Left cardiac atrium (tissue), 4 donors: Measurements from ENCODE around the gene PRDM16. TPM values are rescaled to one million over a fixed set of nuclear protein-coding genes. Genes with fewer than 3 reads are reported as not detected.

Source experiments
- ATAC-seq, 2 donors: fragments of 200-7000 bp; cut with Tn5 transposase; one replicate each; pipeline ENCODE4 v1.9.1; 2020; ENCODE audit warnings: mild to moderate bottlenecking in 2 of 2, moderate library complexity in 2 of 2
- DNase-seq: peaks from one replicate; pipeline ENCODE4 v3.0.0-alpha.2; 2020
- intact Hi-C, 2 donors: fragments of 100-400 bp; cut with DNase I; formaldehyde crosslinking; loops; one replicate each; pipeline versions ENCODE4 v1.14.1 to v1.15.1; 2022 to 2023
- total RNA-seq, 2 donors: library from RNA; stranded (reverse); fragmentation: NEBNext Ultra II Directional; extraction: Animal tissue kit (Norgen Biotek cat#: 25700); gene quantifications; one replicate each; pipeline ENCODE4 v1.2.1, GENCODE V29; 2021
- donor health status: DM: no; HTN: yes; CAD: no.
- donor health status: DM: no; HTN: yes; CAD: no; lungs with severe emphysema.
- donor health status: DM: yes; HTN: yes; CAD: no.
- donor health status: Dilated cardiomyopathy.

PRDM16 gene
- total RNA-seq, 2 donors from 2014 or later, result 0.99 to 1.2 TPM

GRCh38 chr1:3365523-3366125, 296.6 kb downstream of the PRDM16 start:
- no peak for ATAC-seq
- intact Hi-C loops, result no loop called here
- no peak for DNase-seq

GRCh38 chr1:3366126-3367051, 297.4 kb downstream of the PRDM16 start:
- intact Hi-C loops, result no loop called here
- ATAC-seq, result peak; percentile 45 to 57
- peak; percentile 64 for DNase-seq

- intact Hi-C loops, result no loop called here
- no peak for ATAC-seq
- DNase-seq, result no peak
Observed at GRCh38 chr1:3367376-3367775, 298.4 kb downstream of the PRDM16 start.

GRCh38 chr1:3368059-3368458, 299.1 kb downstream of the PRDM16 start:
- no peak for ATAC-seq
- intact Hi-C loops, result no loop called here
- no peak for DNase-seq

- ATAC-seq (no peak), DNase-seq (no peak)
- intact Hi-C loops, result no loop called here
Observed at GRCh38 chr1:3368711-3369445, 299.9 kb downstream of the PRDM16 start.

- ATAC-seq, result peak; percentile 76 to 88
- intact Hi-C loops, result no loop called here
- peak; percentile 78 for DNase-seq
Observed at GRCh38 chr1:3369446-3370076, 300.6 kb downstream of the PRDM16 start.

GRCh38 chr1:3370856-3371703, 302.1 kb downstream of the PRDM16 start:
- DNase-seq (no peak), ATAC-seq (no peak)
- intact Hi-C loops, result no loop called here

- DNase-seq (no peak), ATAC-seq (no peak)
- intact Hi-C loops, result no loop called here
Observed at GRCh38 chr1:3372317-3372716, 303.3 kb downstream of the PRDM16 start.

- no peak for ATAC-seq
- DNase-seq, result no peak
- intact Hi-C loops, result no loop called here
Observed at GRCh38 chr1:3373175-3373574, 304.2 kb downstream of the PRDM16 start.

GRCh38 chr1:3373700-3374405, 304.9 kb downstream of the PRDM16 start:
- intact Hi-C loops, result no loop called here
- ATAC-seq (no peak), DNase-seq (no peak)

GRCh38 chr1:3375245-3375644, 306.2 kb downstream of the PRDM16 start:
- intact Hi-C loops, result no loop called here
- ATAC-seq, result no peak
- DNase-seq, result no peak

GRCh38 chr1:3377166-3377565, 308.2 kb downstream of the PRDM16 start:
- ATAC-seq (no peak), DNase-seq (no peak)
- intact Hi-C loops, result no loop called here

GRCh38 chr1:3377604-3378279, 308.7 kb downstream of the PRDM16 start:
- ATAC-seq, result no peak
- no peak for DNase-seq
- intact Hi-C loops, result no loop called here

GRCh38 chr1:3378411-3379208, 309.6 kb downstream of the PRDM16 start:
- intact Hi-C loops, result no loop called here
- DNase-seq (no peak), ATAC-seq (no peak)

GRCh38 chr1:3379934-3380333, 310.9 kb downstream of the PRDM16 start:
- no peak for DNase-seq
- intact Hi-C loops, result no loop called here
- no peak for ATAC-seq

GRCh38 chr1:3380469-3380868, 311.5 kb downstream of the PRDM16 start:
- ATAC-seq (no peak), DNase-seq (no peak)
- intact Hi-C loops, result no loop called here

- intact Hi-C loops, result no loop called here
- DNase-seq (no peak), ATAC-seq (no peak)
Observed at GRCh38 chr1:3381901-3382300, 312.9 kb downstream of the PRDM16 start.
